Natural killer cell (primary cell): ENCODE measurements around the gene PA2G4. TPM values are rescaled to one million over a fixed set of nuclear protein-coding genes. Genes with fewer than 3 reads are reported as not detected.

Experiments
- ATAC-seq, 3 donors: fragments of 150-1000 bp in 2 of 3; fragments of 200-7000 bp in 1 of 3; cut with Tn5 transposase; 1 replicate in 1 of 3; 2 replicates in 2 of 3; pipeline ENCODE4 v1.10.0; 2021; ENCODE audit warnings: mild to moderate bottlenecking in 2 of 3, moderate library complexity in 2 of 3
- DNase-seq, 2 donors: peaks; one replicate each; pipeline versions ENCODE4 v3.0.0 to v3.0.0-alpha.2; 2013 to 2021; ENCODE audit warnings: mixed read lengths in 1 of 2
- H3K27ac ChIP-seq: one replicate; pipeline ENCODE4 v1.5.1; 2013; ENCODE audit warnings: mild to moderate bottlenecking, low read length
- H3K27me3 ChIP-seq: one replicate; pipeline ENCODE4 v1.6.1; 2013; ENCODE audit warnings: low read length; ENCODE audit not compliant: control insufficient read depth, insufficient read depth
- H3K36me3 ChIP-seq: one replicate; pipeline ENCODE4 v1.6.1; 2013; ENCODE audit warnings: low read length; ENCODE audit not compliant: control insufficient read depth, insufficient read depth
- H3K4me1 ChIP-seq: one replicate; pipeline ENCODE4 v1.6.1; 2013; ENCODE audit warnings: low read length; ENCODE audit not compliant: control insufficient read depth, insufficient read depth
- H3K4me3 ChIP-seq: one replicate; pipeline ENCODE4 v1.5.1; 2013; ENCODE audit warnings: low read length
- H3K9me3 ChIP-seq: one replicate; pipeline ENCODE4 v1.6.1; 2013; ENCODE audit warnings: low read length; ENCODE audit not compliant: control insufficient read depth, insufficient read depth
- H3K27ac Mint-ChIP-seq, 2 donors: one replicate each; pipeline ENCODE4 v1.8.0; 2022; ENCODE audit warnings: mild to moderate bottlenecking in 2 of 2, mixed read lengths in 2 of 2, moderate library complexity in 1 of 2
- H3K27me3 Mint-ChIP-seq, 2 donors: one replicate each; pipeline ENCODE4 v1.8.0; 2022; ENCODE audit warnings: low read depth in 2 of 2, mixed read lengths in 2 of 2
- H3K36me3 Mint-ChIP-seq: one replicate; pipeline ENCODE4 v1.8.0; 2022; ENCODE audit warnings: mixed read lengths
- H3K4me1 Mint-ChIP-seq, 2 donors: one replicate each; pipeline ENCODE4 v1.8.0; 2022; ENCODE audit warnings: mixed read lengths in 2 of 2
- H3K4me3 Mint-ChIP-seq: one replicate; pipeline ENCODE4 v1.8.0; 2022; ENCODE audit warnings: mild to moderate bottlenecking, moderate library complexity, mixed read lengths
- H3K9me3 Mint-ChIP-seq, 2 donors: one replicate each; pipeline ENCODE4 v1.8.0; 2022; ENCODE audit warnings: mixed read lengths in 2 of 2
- CTCF ChIP-seq: fragments of 200-600 bp; IDR thresholded peaks from one replicate; pipeline ENCODE4 v1.8.0; 2022; ENCODE audit warnings: antibody characterized with exemption
- WGBS: methylation state at CpG from one replicate; pipeline ENCODE4 v1.1.7; 2013; ENCODE audit warnings: missing lambda C conversion rate; ENCODE audit not compliant: insufficient coverage; 5-methylcytosine and 5-hydroxymethylcytosine counted together
- intact Hi-C: fragments of 100-400 bp; cut with micrococcal nuclease; formaldehyde crosslinking; loops from one replicate; pipeline ENCODE4 v1.14.2; 2022
- total RNA-seq, 4 donors: library from RNA; stranded (reverse); fragments of 120-200 nt in 1 of 4; gene quantifications; one replicate each; pipeline versions ENCODE4 v1.2.3 to v1.2.4, GENCODE V29; 2013 to 2022

PA2G4 gene
- total RNA-seq, 3 donors from 2014 or later (not counting 1 experiment from before 2014, with no cell fraction given), result 78.5 to 86.4 (median 79.7) TPM

DNA sequence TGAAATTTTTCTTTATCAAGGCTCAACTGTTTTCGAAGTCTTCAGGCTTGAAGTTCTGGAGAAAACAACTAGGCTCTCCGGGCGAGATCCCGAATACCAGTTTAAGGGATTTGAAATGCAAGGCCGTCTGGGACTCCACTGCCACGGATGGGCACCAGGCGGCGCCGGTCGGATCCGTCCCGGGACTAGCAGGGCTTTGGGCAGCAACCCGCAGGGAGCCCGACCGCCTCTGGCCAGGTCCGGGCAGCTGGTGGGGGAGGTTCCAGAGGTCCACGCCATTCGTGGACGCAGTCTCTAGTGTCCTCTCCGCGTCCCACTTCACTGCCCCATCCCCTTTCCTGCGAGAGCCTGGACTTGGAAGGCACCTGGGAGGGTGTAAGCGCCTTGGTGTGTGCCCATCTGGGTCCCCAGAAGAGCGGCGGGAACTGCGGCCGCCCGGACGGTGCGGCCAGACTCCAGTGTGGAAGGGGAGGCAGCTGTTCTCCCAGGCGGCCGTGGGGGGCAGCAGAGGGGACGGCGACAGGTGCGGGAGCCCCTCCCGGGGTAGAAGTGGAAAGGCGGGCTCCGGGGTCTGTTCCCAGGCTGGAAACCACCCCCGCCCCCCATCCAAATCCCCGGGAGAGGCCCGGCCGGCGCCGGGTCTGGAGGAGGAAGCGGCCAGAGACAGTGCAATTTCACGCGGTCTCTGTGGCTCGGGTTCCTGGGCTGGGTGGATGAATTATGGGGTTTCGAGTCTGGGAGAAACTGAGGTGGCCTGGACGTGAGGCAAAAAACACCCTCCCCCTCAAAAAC, 25.2 kb upstream of the PA2G4 start:
- intact Hi-C loops, result no loop called here
- no peaks in the 10 kb centered on the region for H3K9me3 ChIP-seq

GRCh38 chr12:56079723-56080555, 24.4 kb upstream of the PA2G4 start, which contains the start of gene ERBB3:
Gene ERBB3, plus strand, starts transcription at chr12:56080165. Its CDS starts 136 bp downstream, at chr12:56080301.
- no peak for TF ChIP-seq CTCF
- Histone ChIP-seq H3K4me3 (peak within 1 kb of the TSS; percentile 58), H3K27ac (no peak within 1 kb of the TSS), H3K9me3 (no peaks in the 10 kb centered on the region), H3K36me3 (no peaks in the 10 kb centered on the region), H3K27me3 (peaks cover 10% of the 10 kb centered on the region), H3K4me1 (peaks cover 20% of the 10 kb centered on the region)
- Mint-ChIP-seq H3K27me3 (peaks cover 7 to 21% of the 10 kb centered on the region in 2 donors), H3K9me3 (no peaks in the 10 kb centered on the region), H3K4me1 (peaks cover 0 to 21% of the 10 kb centered on the region in 2 donors), H3K4me3 (peak within 1 kb of the TSS; percentile 88), H3K27ac (peak within 1 kb of the TSS in 1 of 2 donors; percentile 63), H3K36me3 (no peaks in the 10 kb centered on the region)
- intact Hi-C loops, result no loop called here
- ATAC-seq (peak; percentile 75 to 80 (median 79)), DNase-seq (peak; percentile 43 to 72)
- WGBS, result 1% methylated on average over 58 of the region's 59 CpGs

More for the DNA sequence above, 25.2 kb upstream of the PA2G4 start:
- DNase-seq, result peak; percentile 38 to 68
- no peaks in the 10 kb centered on the region for H3K36me3 Mint-ChIP-seq
- peaks cover 10% of the 10 kb centered on the region for H3K27me3 ChIP-seq
- peak overlapping the region; percentile 58 for H3K4me3 ChIP-seq
- H3K27ac Mint-ChIP-seq, result peak overlapping the region in 1 of 2 donors; percentile 63
- no peaks in the 10 kb centered on the region for H3K36me3 ChIP-seq
- H3K4me3 Mint-ChIP-seq, result peak overlapping the region; percentile 88
- H3K27ac ChIP-seq, result no peak overlapping the region
- ATAC-seq, result peak; percentile 73 to 76 (median 74)
- WGBS, result 8% methylated on average over 39 of the region's 50 CpGs
- peaks cover 7 to 18% of the 10 kb centered on the region in 2 donors for H3K27me3 Mint-ChIP-seq
- TF ChIP-seq CTCF, result peak; percentile 69
- H3K4me1 Mint-ChIP-seq, result peaks cover 0 to 21% of the 10 kb centered on the region in 2 donors
- H3K9me3 Mint-ChIP-seq, result no peaks in the 10 kb centered on the region
- peaks cover 20% of the 10 kb centered on the region for H3K4me1 ChIP-seq

DNA sequence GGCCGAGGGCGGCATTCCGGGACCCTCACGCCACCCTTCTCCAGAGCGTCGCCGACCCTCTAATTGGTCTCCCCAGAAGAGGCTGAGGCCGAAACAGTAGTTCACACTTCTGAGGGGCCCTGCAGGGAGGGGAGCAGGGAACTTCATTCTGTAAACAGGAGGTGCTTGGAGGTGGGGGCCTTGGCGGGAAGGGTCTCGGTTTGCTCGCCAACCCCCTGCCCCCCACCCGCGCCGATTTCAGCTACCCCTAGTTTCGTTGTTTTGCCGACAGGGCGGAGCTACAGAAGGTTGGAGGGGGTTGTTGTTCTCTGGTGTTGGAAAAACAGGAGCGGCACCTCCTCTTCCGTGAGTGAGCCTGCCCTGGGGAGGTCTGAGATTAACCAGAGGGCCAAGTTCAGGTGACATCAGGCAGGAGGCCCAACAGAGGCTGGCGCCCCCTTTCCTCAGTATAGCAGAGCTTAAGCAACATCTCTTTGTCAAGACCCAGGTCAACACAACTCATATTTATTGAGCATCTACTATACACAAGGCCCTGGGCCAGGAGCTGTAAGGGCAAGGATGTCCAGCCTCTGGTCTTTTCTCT, 23.7 kb upstream of the PA2G4 start:
- Histone ChIP-seq H3K27me3 (peaks cover 10% of the 10 kb centered on the region), H3K4me3 (peak overlapping the region; percentile 58), H3K9me3 (no peaks in the 10 kb centered on the region), H3K27ac (no peak overlapping the region), H3K36me3 (no peaks in the 10 kb centered on the region), H3K4me1 (peaks cover 20% of the 10 kb centered on the region)
- no peak for TF ChIP-seq CTCF
- no peak overlapping the region for H3K27ac Mint-ChIP-seq
- H3K9me3 Mint-ChIP-seq, result no peaks in the 10 kb centered on the region
- DNase-seq (no peak), ATAC-seq (no peak)
- intact Hi-C loops, result no loop called here
- H3K4me1 Mint-ChIP-seq, result peaks cover 0 to 21% of the 10 kb centered on the region in 2 donors
- H3K27me3 Mint-ChIP-seq, result peaks cover 7 to 21% of the 10 kb centered on the region in 2 donors
- WGBS, result 38% methylated on average over 20 of the region's 20 CpGs
- peak overlapping the region; percentile 75 for H3K4me3 Mint-ChIP-seq
- no peaks in the 10 kb centered on the region for H3K36me3 Mint-ChIP-seq
